ENCODE results near the gene DMRT3.

DMRT3 gene, protein sequence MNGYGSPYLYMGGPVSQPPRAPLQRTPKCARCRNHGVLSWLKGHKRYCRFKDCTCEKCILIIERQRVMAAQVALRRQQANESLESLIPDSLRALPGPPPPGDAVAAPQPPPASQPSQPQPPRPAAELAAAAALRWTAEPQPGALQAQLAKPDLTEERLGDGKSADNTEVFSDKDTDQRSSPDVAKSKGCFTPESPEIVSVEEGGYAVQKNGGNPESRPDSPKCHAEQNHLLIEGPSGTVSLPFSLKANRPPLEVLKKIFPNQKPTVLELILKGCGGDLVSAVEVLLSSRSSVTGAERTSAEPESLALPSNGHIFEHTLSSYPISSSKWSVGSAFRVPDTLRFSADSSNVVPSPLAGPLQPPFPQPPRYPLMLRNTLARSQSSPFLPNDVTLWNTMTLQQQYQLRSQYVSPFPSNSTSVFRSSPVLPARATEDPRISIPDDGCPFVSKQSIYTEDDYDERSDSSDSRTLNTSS

DNA sequence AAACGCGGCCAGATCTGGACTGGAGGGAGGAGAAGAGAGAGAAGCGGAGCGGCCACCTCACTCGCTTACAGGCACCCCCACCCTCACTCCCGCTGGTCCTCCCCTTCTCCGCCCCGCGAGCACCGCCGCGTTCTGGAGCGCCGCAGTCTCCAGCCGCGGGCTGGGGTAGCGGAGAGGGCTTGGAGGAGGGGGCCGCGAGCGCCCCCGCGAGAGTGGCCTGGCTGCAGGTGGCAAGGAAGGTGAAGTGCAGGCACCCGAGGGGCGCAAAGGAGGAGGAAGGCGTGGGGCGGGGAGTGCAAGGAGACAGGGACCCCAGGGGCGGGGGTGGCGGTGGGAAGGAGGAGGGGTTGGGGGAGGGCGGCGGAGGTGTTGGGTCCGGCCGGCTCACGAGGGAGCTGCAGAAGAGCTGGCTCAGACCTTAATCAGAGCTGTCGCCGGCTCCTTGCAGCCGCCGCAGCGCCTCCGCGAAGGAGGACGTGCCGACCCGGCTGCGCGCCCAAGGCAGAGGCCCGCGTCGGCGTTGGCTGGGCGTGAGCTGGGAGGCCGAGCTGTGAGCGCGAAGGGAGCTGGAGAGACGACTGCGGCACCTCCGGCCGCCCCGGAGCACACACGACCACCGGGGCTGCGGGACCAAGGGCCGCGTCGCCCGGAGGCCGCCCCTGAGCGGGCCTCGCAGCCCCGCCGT, at the start of gene DMRT3:
DMRT3 (plus strand) TSS at position 398 of the 685 bp plus-strand sequence. CDS start 347 bp downstream, outside the sequence.
- DNase-seq (ENCODE audit: low read depth in 2 of 2): no peak

GRCh38 chr9:926976-927375, 49.5 kb upstream of the DMRT3 start:
- DNase-seq (ENCODE audit: low read depth in 2 of 2): no peak

GRCh38 chr9:928363-929042, 48.0 kb upstream of the DMRT3 start:
- DNase-seq (ENCODE audit: low read depth in 2 of 2): no peak

DNA sequence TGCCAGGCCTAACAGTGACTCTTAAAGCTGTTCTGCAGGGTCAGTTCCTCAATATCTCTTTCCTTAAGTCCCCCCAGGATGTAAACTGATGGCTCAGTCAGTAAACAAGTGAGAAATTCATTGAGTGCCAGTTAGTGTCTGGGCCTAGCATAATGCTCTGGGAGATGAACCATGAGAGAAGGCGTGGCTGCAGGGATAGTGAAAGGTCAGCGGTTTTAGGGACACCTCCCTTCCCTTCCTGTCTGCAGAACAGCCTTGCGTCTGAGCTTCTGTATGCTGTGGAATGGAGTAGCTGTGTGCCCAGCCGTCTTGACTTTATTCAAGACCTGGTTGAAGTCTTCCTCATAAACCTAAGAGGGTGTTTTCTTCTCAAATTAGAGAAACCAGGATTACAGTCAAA, 46.7 kb upstream of the DMRT3 start:
- DNase-seq (ENCODE audit: low read depth in 2 of 2): no peak

- no peak for DNase-seq (ENCODE audit: low read depth in 2 of 2)
Measured at GRCh38 chr9:933356-933755, 43.1 kb upstream of the DMRT3 start.

- no peak for DNase-seq (ENCODE audit: low read depth in 2 of 2)
Measured at GRCh38 chr9:935348-935965, 41.0 kb upstream of the DMRT3 start.

DNA sequence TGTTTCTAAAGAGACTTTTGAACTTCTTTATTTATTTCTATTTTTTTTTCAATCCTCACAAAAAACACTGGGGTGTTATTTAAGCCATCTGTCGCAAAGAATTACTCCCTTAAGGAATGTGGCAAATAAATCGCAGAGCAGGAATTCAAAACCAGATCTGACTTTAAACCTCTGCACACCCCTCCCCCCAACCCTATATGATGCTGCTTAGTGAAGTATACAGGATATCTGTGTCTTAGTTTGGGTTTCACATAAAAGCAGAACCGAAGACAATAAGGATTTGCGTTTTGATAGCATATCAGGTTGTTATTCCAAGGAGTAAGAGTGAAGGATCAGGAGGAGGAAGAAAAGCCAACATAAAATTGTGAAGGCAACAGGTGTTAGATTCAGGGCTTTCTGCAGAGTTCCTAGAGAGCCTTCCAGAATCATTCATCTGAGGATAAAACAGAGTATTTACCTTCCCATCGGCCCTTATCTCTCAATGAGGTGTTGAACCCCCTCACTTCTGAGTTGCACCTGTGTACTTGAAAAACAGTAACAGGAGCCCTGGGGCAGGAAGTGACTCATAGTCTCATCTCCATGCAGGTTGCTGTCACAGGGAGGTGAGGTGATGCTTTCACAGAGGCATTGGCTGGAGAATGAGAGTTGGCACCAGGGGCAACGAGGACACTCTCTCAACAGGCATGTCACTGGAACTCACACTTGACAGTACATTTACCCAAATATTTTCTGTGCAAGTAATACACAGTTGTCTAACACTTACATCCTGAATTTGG, 33.5 kb upstream of the DMRT3 start:
- DNase-seq (ENCODE audit: low read depth in 2 of 2): no peak

DNA sequence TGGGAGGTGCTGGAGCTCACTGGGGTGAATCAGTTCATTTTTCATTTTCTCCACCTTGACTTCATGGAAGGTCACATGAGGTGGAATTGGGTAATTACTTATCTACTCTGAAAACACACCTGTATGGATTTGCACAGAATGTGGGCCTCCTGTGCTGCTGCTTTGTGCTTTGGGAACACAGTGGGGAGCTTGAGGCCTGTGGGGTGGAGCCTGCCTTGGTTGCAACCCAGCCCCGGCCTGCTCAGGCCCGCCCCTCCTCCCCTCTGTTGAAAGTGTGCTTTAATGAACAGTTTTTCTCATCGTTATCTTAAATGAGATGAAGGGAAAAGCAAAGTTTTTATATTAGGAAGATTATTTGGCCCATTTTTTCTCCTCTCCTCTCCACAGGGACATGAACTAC, 28.5 kb upstream of the DMRT3 start:
- no peak for DNase-seq (ENCODE audit: low read depth in 2 of 2)

DNA sequence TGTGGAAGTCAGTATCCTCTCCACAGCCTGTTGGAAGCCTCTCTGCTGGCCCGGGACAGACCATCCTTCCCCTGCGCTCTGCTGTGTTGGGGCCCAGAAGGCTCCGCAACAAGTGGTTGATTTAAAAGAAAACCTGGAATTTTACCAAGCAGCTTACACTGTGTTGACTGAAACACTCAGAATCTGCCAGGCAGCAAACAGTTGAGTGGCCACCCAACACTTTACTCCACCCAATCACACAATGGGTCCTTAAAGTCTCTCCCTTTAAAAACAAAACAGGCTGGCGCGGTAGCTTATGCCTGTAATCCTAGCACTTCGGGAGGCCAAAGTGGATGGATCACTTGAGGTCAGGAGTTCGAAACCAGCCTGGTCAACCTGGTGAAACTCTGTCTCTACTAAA, 28.0 kb upstream of the DMRT3 start:
- no peak for DNase-seq (ENCODE audit: low read depth in 2 of 2)

- no peak for DNase-seq (ENCODE audit: low read depth in 2 of 2)
Measured at GRCh38 chr9:950139-950538, 26.3 kb upstream of the DMRT3 start.

GRCh38 chr9:952546-952945, 23.9 kb upstream of the DMRT3 start:
- DNase-seq (ENCODE audit: low read depth in 2 of 2): no peak

- DNase-seq (ENCODE audit: low read depth in 2 of 2): no peak
Measured at GRCh38 chr9:959105-959504, 17.4 kb upstream of the DMRT3 start.

GRCh38 chr9:959914-960313, 16.5 kb upstream of the DMRT3 start:
- DNase-seq (ENCODE audit: low read depth in 2 of 2): no peak

DNA sequence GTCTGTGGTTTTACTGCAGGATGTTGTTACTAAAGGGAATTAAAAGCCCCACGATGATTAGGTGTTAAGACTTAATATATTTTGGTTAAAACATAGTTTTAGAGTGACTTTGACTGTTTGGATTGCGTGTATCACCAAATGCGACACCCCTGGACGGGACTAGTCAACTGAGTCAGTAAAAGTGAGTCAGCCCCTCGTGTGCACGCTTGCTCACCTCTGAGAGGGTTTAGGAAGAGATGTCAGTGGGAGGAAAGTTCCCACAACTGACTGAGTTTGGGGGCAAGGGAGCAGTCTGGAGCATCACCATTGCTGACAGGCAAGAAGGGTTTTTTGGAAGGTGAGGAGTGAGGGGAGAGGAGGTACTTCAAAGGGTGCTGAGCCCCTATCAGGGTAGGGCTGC, 14.4 kb upstream of the DMRT3 start:
- DNase-seq (ENCODE audit: low read depth in 2 of 2): no peak

- DNase-seq (ENCODE audit: low read depth in 2 of 2): no peak
Measured at GRCh38 chr9:965497-965896, 11.0 kb upstream of the DMRT3 start.

GRCh38 chr9:966870-967269, 9.6 kb upstream of the DMRT3 start:
- DNase-seq (ENCODE audit: low read depth in 2 of 2): no peak

GRCh38 chr9:967436-967835, 9.0 kb upstream of the DMRT3 start:
- no peak for DNase-seq (ENCODE audit: low read depth in 2 of 2)

DNA sequence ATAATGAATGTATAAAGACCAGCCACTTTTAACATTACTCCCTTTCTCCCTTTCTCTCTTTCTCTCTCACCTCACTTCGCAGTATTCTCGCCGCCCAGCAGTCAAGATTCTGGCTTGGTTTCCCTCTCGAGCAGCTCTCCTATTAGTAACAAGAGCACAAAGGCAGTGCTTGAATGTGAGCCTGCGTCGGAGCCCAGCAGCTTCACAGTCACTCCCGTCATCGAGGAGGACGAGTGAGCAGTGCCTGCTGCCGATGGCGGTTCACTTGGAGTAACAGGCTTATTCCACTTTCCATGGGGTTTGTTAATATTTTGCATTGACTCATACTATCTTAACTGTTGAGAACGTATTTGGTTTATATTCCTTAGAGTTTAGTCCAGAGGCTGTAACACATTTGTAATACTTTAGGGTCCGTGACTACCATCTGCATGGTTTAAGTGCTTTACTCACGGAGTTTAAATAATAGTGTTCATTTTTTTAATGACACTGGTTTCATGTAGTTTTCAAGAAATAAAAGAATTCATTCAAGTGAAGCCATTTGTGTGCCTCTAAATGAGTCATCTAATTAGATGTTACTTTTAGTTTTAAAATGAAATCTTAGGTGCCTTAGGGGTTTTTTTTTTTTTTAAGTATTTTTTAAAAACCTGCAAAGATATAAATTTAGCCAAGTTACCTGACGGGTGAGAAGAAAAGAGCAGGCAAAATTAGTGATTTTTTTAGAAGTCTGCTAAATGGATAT, 8.4 kb upstream of the DMRT3 start:
- DNase-seq (ENCODE audit: low read depth in 2 of 2): no peak

- DNase-seq (ENCODE audit: low read depth in 2 of 2): no peak
Measured at GRCh38 chr9:969310-970150, 6.9 kb upstream of the DMRT3 start.
